HFFc6 (cell line): ENCODE measurements around the gene BRWD1. TPM values are rescaled to one million over a fixed set of nuclear protein-coding genes. Genes with fewer than 3 reads are reported as not detected.

Experiments
- DNase-seq: peaks from one replicate; pipeline ENCODE4 v3.0.0-alpha.2; 2018
- H3K27ac Mint-ChIP-seq: 2 replicates; pipeline ENCODE4 v1.8.0; 2020; ENCODE audit warnings: mild to moderate bottlenecking, mixed read lengths
- H3K27me3 Mint-ChIP-seq: 2 replicates; pipeline ENCODE4 v1.8.0; 2021; ENCODE audit warnings: mild to moderate bottlenecking, moderate library complexity, mixed read lengths; ENCODE audit not compliant: insufficient read depth
- H3K36me3 Mint-ChIP-seq: 2 replicates; pipeline ENCODE4 v1.8.0; 2021; ENCODE audit warnings: low read depth, mixed read lengths
- H3K4me1 Mint-ChIP-seq: 2 replicates; pipeline ENCODE4 v1.8.0; 2020; ENCODE audit warnings: low read depth, mixed read lengths
- H3K4me3 Mint-ChIP-seq: 2 replicates; pipeline ENCODE4 v1.8.0; 2020; ENCODE audit warnings: mild to moderate bottlenecking, moderate library complexity, mixed read lengths
- H3K9me3 Mint-ChIP-seq: 2 replicates; pipeline ENCODE4 v1.8.0; 2020; ENCODE audit warnings: mild to moderate bottlenecking, mixed read lengths
- total RNA-seq, 6 experiments: library from RNA; stranded (reverse); fragmentation: NEBNext Ultra II Directional; extraction: Animal tissue kit (Norgen Biotek cat#: 25700); gene quantifications; 2 replicates in 1 of 6; 3 replicates in 5 of 6; pipeline ENCODE4 v1.2.3, GENCODE V29; 2021
- TF ChIP-seq, protein P1 (sequence below): fragments of 200-600 bp; sonication (generic); IDR thresholded peaks from 2 replicates; pipeline ENCODE4 v1.5.0; 2021; ENCODE audit warnings: antibody characterized with exemption, mild to moderate bottlenecking

BRWD1 gene
- total RNA-seq, 6 experiments from 2014 or later: 15.0 to 17.7 (median 15.9) TPM

DNA sequence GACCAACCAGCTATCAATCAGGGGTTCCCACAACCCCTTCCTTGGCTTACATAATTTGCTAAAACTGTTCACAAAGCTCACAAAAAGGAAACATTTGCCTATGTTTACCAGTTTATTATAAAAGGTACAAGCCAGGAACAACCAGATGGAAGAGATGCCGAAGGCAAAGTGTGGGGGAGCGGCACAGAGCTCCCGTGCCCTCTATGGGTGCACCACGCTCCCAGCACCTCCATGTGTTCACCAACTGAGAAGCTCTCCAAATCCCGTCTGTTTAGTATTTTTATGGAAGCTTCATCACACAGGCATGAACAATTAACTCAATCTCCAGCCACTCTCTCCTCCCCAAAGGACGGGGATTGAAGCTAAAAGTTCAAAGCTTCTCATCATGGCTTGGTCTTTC, 163.1 kb downstream of the BRWD1 start:
- no peaks in the 10 kb centered on the region for H3K4me1 Mint-ChIP-seq
- H3K27me3 Mint-ChIP-seq: peaks cover 40% of the 10 kb centered on the region

DNA sequence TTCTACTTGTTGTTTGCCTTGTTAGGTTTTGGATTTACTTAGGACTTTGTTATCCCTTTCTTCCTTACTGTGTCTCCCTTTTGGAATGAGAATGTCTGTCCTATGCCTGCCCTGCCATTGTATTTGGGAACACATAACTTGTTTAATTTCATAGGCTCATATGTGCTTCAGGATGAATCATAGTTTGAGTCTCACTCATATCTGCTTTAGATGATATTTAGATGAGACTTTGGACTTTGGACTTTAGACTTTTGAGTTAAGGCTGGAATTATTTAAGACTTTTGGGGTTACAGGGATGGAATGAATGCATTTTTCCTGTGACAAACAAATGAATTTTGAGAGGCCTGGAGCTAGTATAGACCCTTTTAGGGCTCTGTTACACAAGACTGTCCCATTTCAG, 163.6 kb downstream of the BRWD1 start:
- Mint-ChIP-seq H3K36me3 (no peaks in the 10 kb centered on the region), H3K27me3 (peaks cover 42% of the 10 kb centered on the region), H3K4me3 (no peak overlapping the region), H3K9me3 (no peaks in the 10 kb centered on the region), H3K27ac (no peak overlapping the region), H3K4me1 (no peaks in the 10 kb centered on the region)
- TF ChIP-seq, protein P1, sequence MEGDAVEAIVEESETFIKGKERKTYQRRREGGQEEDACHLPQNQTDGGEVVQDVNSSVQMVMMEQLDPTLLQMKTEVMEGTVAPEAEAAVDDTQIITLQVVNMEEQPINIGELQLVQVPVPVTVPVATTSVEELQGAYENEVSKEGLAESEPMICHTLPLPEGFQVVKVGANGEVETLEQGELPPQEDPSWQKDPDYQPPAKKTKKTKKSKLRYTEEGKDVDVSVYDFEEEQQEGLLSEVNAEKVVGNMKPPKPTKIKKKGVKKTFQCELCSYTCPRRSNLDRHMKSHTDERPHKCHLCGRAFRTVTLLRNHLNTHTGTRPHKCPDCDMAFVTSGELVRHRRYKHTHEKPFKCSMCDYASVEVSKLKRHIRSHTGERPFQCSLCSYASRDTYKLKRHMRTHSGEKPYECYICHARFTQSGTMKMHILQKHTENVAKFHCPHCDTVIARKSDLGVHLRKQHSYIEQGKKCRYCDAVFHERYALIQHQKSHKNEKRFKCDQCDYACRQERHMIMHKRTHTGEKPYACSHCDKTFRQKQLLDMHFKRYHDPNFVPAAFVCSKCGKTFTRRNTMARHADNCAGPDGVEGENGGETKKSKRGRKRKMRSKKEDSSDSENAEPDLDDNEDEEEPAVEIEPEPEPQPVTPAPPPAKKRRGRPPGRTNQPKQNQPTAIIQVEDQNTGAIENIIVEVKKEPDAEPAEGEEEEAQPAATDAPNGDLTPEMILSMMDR: no peak
- DNase-seq: no peak

More for the DNA sequence above, 163.1 kb downstream of the BRWD1 start:
- H3K36me3 Mint-ChIP-seq: no peaks in the 10 kb centered on the region
- DNase-seq: no peak
- H3K9me3 Mint-ChIP-seq: no peaks in the 10 kb centered on the region
- TF ChIP-seq, protein P1: no peak
- H3K27ac Mint-ChIP-seq: no peak overlapping the region
- no peak overlapping the region for H3K4me3 Mint-ChIP-seq

DNA sequence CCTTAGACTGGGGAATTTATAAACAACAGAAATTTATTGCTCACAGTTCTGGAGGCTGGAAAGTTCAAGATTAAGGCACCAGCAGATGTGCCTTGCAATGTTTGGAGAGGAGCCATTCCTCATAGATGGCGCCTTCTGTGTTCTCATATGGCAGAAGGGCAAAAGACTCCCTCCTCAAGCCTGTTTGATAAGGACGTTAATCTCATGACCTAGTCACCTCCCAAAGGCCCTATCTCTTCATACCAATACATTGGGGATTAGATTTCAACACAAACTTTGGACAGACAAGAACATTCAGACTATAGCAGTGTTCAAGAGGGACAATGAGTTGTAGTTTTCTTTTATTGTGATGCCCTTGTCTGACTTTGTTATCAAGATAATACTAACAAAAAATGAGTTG, 164.5 kb downstream of the BRWD1 start:
- no peak for DNase-seq
- Mint-ChIP-seq H3K36me3 (no peaks in the 10 kb centered on the region), H3K27me3 (peaks cover 39% of the 10 kb centered on the region), H3K4me1 (no peaks in the 10 kb centered on the region), H3K9me3 (no peaks in the 10 kb centered on the region), H3K27ac (no peak overlapping the region), H3K4me3 (no peak overlapping the region)
- TF ChIP-seq, protein P1: no peak

DNA sequence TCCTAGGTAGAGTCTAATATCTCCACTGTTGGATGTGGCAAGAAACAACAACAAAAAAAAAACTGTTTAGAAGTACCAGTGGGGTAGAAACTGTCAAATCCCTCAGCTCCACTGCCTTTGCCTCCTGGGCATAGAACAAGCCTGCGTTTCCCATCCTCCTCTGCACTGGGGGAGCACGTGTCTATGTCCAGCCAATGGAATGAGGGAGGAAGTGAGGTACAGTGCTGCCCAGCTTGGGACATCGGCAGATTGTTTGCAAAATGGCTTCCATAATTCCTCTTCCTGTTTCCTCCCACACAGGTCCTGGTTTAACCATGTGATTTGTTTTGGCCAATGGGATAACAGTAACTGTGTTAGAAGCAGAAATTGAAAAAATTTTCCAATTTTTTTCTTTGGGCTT, 169.2 kb downstream of the BRWD1 start:
- no peak overlapping the region for H3K27ac Mint-ChIP-seq
- H3K27me3 Mint-ChIP-seq: peaks cover 9% of the 10 kb centered on the region; the same call in 1 of the 2 replicates
- TF ChIP-seq, protein P1: no peak
- H3K4me3 Mint-ChIP-seq: no peak overlapping the region
- H3K9me3 Mint-ChIP-seq: no peaks in the 10 kb centered on the region
- H3K4me1 Mint-ChIP-seq: peaks cover 8% of the 10 kb centered on the region; the same call in 1 of the 2 replicates
- DNase-seq: no peak
- H3K36me3 Mint-ChIP-seq: no peaks in the 10 kb centered on the region

DNA sequence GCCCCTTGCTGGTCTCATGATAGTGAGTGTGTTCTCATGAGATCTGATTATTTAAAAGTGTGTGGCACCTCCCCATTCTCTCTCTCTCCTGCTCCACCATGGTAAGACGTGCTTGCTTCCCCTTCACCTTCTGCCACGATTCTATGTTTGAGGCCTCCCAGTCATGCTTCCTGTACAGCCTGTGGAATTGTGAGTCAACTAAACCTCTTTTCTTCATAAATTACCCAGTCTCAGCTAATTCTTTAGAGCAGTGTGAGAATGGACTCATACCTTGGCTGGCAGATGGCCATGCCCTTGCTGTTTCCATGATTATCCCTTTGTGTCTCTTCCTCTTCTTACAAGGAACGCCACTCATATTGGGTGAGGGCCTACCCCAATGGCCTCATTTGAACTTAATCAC, 170.5 kb downstream of the BRWD1 start:
- TF ChIP-seq, protein P1: no peak

DNA sequence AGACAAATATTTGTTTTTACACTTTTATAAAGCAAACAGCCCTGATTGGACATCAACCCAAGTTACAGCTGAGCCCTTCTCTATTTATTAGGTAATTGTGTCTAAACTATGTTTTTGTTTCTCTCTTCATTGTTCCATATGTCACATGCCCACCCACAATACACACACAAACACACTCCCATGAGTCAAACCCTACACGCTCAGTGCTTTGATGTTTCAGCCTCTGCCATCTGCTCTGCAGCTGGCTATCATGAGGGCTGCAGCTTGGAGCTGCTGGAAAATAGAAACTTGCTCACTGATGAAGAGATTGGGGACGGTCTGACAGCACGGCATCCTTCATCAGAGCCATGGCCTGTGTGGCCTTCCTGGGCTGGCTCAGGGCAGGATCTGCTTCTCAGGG, 171.9 kb downstream of the BRWD1 start:
- peaks cover 22% of the 10 kb centered on the region for H3K4me1 Mint-ChIP-seq
- no peak overlapping the region for H3K4me3 Mint-ChIP-seq
- no peaks in the 10 kb centered on the region for H3K9me3 Mint-ChIP-seq
- no peak for DNase-seq
- peaks cover 11% of the 10 kb centered on the region for H3K27me3 Mint-ChIP-seq
- H3K27ac Mint-ChIP-seq: no peak overlapping the region
- no peaks in the 10 kb centered on the region for H3K36me3 Mint-ChIP-seq
- TF ChIP-seq, protein P1: no peak

More for the DNA sequence above, 170.5 kb downstream of the BRWD1 start:
- peaks cover 9% of the 10 kb centered on the region; the same call in 1 of the 2 replicates for H3K27me3 Mint-ChIP-seq
- H3K9me3 Mint-ChIP-seq: no peaks in the 10 kb centered on the region
- H3K4me1 Mint-ChIP-seq: peaks cover 8% of the 10 kb centered on the region; the same call in 1 of the 2 replicates
- H3K27ac Mint-ChIP-seq: no peak overlapping the region
- DNase-seq: no peak
- H3K4me3 Mint-ChIP-seq: no peak overlapping the region
- H3K36me3 Mint-ChIP-seq: no peaks in the 10 kb centered on the region
